Right cardiac atrium (tissue), 5 donors: ENCODE results near the gene MAP3K3. TPM values are rescaled to one million over a fixed set of nuclear protein-coding genes. Genes with fewer than 3 reads are reported as not detected.

Experiments used
- ATAC-seq, 2 donors: fragments of 200-7000 bp; cut with Tn5 transposase; one replicate each; pipeline versions ENCODE4 v1.8.0 to v1.9.1; 2020; ENCODE audit warnings: moderate library complexity in 2 of 2, mild to moderate bottlenecking in 1 of 2
- DNase-seq, 3 donors: peaks; one replicate each; pipeline ENCODE4 v3.0.0-alpha.2; 2020
- H3K27ac ChIP-seq: one replicate; pipeline ENCODE4 v1.5.1; 2013; ENCODE audit warnings: mild to moderate bottlenecking, low read length, control low read depth, moderate library complexity
- H3K27me3 ChIP-seq: one replicate; pipeline ENCODE4 v1.6.1; 2013; ENCODE audit not compliant: control insufficient read depth, insufficient read depth
- H3K4me1 ChIP-seq: one replicate; pipeline ENCODE4 v1.6.1; 2013; ENCODE audit warnings: low read length; ENCODE audit not compliant: control insufficient read depth, insufficient read depth
- H3K4me3 ChIP-seq: one replicate; pipeline ENCODE4 v1.5.1; 2013; ENCODE audit warnings: low read length, control low read depth
- H3K9me3 ChIP-seq: one replicate; pipeline ENCODE4 v1.6.1; 2013; ENCODE audit warnings: low read length; ENCODE audit not compliant: control insufficient read depth
- WGBS: extraction: QIAGEN DNeasy Blood & Tissue Kit; methylation state at CpG from one replicate; pipeline ENCODE4 v1.1.7; 2013; 5-methylcytosine and 5-hydroxymethylcytosine counted together
- intact Hi-C, 4 donors: fragments of 100-400 bp; cut with DNase I; formaldehyde crosslinking; loops; one replicate each; pipeline versions ENCODE4 v1.11.0 to v1.14.0; 2022 to 2023
- polyA plus RNA-seq: library from polyadenylated mRNA; stranded (reverse); fragments of 200-250 nt; gene quantifications from one replicate; pipeline ENCODE4 v1.2.3, GENCODE V29; 2013
- total RNA-seq, 4 donors: library from RNA; stranded (reverse); fragmentation: NEBNext Ultra II Directional; extraction: Animal tissue kit (Norgen Biotek cat#: 25700); gene quantifications; one replicate each; pipeline ENCODE4 v1.2.1, GENCODE V29; 2021
- donor health status: healthy with polysubstance abuse.
- donor health status: DM: no; HTN: yes; CAD: no.
- donor health status: DM: no; HTN: no; CAD: no.
- donor health status: DM: no; HTN: yes; CAD: no; lungs with severe emphysema.
- donor health status: DM: yes; HTN: yes; CAD: no.

Gene MAP3K3
- total and polyA plus RNA-seq, 5 donors, result 32.6 to 51.0 (median 47.5) TPM

- intact Hi-C loops, result no loop called here
- no peak for DNase-seq
- no peak overlapping the region for H3K4me3 ChIP-seq
- no peak overlapping the region for H3K27ac ChIP-seq
- peaks cover 3% of the 10 kb centered on the region for H3K4me1 ChIP-seq
- no peaks in the 10 kb centered on the region for H3K27me3 ChIP-seq
- no peak for ATAC-seq
- 27% methylated on average over 2 of the region's 2 CpGs for WGBS
- no peaks in the 10 kb centered on the region for H3K9me3 ChIP-seq
Measured at GRCh38 chr17:63653050-63653449, 30.8 kb downstream of the MAP3K3 start.

DNA sequence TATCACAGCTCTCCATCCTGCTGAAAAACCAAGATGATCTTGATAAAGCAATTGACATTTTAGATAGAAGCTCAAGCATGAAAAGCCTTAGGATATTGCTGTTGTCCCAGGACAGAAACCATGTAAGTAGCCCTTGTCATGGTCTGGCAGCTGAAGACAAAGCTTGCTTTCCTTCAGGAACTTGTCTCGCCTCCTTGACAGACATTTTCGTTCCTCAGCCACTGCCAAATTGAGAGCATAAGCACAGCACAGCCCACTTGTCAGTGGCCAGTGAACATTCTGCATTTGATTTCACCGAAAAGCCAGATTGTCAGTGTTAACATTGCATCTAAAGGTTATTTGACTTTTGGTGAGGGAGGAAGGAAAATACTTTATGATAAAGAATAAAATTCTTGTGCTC, 35.6 kb downstream of the MAP3K3 start:
- DNase-seq (no peak), ATAC-seq (no peak)
- intact Hi-C loops, result no loop called here
- H3K9me3 ChIP-seq, result no peaks in the 10 kb centered on the region
- no peak overlapping the region for H3K27ac ChIP-seq
- H3K4me3 ChIP-seq, result no peak overlapping the region
- H3K27me3 ChIP-seq, result no peaks in the 10 kb centered on the region
- no peaks in the 10 kb centered on the region for H3K4me1 ChIP-seq
- 65% methylated on average over 3 of the region's 3 CpGs for WGBS

- Histone ChIP-seq H3K9me3 (no peaks in the 10 kb centered on the region), H3K27me3 (no peaks in the 10 kb centered on the region), H3K4me1 (no peaks in the 10 kb centered on the region), H3K4me3 (no peak overlapping the region), H3K27ac (no peak overlapping the region)
- DNase-seq (no peak), ATAC-seq (no peak)
- 64% methylated on average over 1 of the region's 1 CpG for WGBS
- intact Hi-C loops, result no loop called here
Measured at GRCh38 chr17:63658366-63658765, 36.1 kb downstream of the MAP3K3 start.

GRCh38 chr17:63659850-63660249, 37.6 kb downstream of the MAP3K3 start:
- no peak overlapping the region for H3K4me3 ChIP-seq
- no peak for ATAC-seq

GRCh38 chr17:63665527-63666214, 43.5 kb downstream of the MAP3K3 start:
- WGBS, result 46% methylated on average over 5 of the region's 5 CpGs
- Histone ChIP-seq H3K9me3 (no peaks in the 10 kb centered on the region), H3K27ac (peak overlapping the region; percentile 43), H3K27me3 (no peaks in the 10 kb centered on the region), H3K4me1 (peaks cover 1% of the 10 kb centered on the region), H3K4me3 (no peak overlapping the region)
- intact Hi-C loops, result no loop called here
- ATAC-seq (peak; percentile 80 to 86), DNase-seq (no peak)

More at GRCh38 chr17:63659850-63660249, 37.6 kb downstream of the MAP3K3 start:
- Histone ChIP-seq H3K27ac (no peak overlapping the region), H3K27me3 (no peaks in the 10 kb centered on the region), H3K4me1 (no peaks in the 10 kb centered on the region), H3K9me3 (no peaks in the 10 kb centered on the region)
- WGBS, result 93% methylated on average over 3 of the region's 3 CpGs
- DNase-seq, result no peak
- intact Hi-C loops, result no loop called here

- 95% methylated on average over 2 of the region's 2 CpGs for WGBS
- peaks cover 11% of the 10 kb centered on the region for H3K4me1 ChIP-seq
- H3K4me3 ChIP-seq, result no peak overlapping the region
- H3K9me3 ChIP-seq, result no peaks in the 10 kb centered on the region
- H3K27me3 ChIP-seq, result no peaks in the 10 kb centered on the region
- intact Hi-C loops, result no loop called here
- ATAC-seq (no peak), DNase-seq (no peak)
- no peak overlapping the region for H3K27ac ChIP-seq
Measured at GRCh38 chr17:63672856-63673255, 50.6 kb downstream of the MAP3K3 start.

- H3K9me3 ChIP-seq, result no peaks in the 10 kb centered on the region
- H3K27me3 ChIP-seq, result no peaks in the 10 kb centered on the region
- DNase-seq (no peak), ATAC-seq (peak; percentile 73 to 87)
- intact Hi-C loops, result no loop called here
- peak overlapping the region; percentile 37 for H3K4me3 ChIP-seq
- WGBS, result 6% methylated on average over 4 of the region's 4 CpGs
- peak overlapping the region; percentile 88 for H3K27ac ChIP-seq
- peaks cover 11% of the 10 kb centered on the region for H3K4me1 ChIP-seq
Measured at GRCh38 chr17:63675231-63675606, 53.0 kb downstream of the MAP3K3 start.

- 23% methylated on average over 6 of the region's 6 CpGs for WGBS
- H3K4me3 ChIP-seq, result peak overlapping the region; percentile 37
- intact Hi-C loops, result no loop called here
- peak overlapping the region; percentile 88 for H3K27ac ChIP-seq
- H3K9me3 ChIP-seq, result no peaks in the 10 kb centered on the region
- peaks cover 11% of the 10 kb centered on the region for H3K4me1 ChIP-seq
- H3K27me3 ChIP-seq, result no peaks in the 10 kb centered on the region
- ATAC-seq (peak; percentile 95 to 96), DNase-seq (peak; percentile 86 to 92 (median 87))
Measured at GRCh38 chr17:63675607-63676546, 53.7 kb downstream of the MAP3K3 start.

- DNase-seq (no peak), ATAC-seq (no peak)
- Histone ChIP-seq H3K9me3 (no peaks in the 10 kb centered on the region), H3K4me3 (no peak overlapping the region), H3K4me1 (peaks cover 11% of the 10 kb centered on the region), H3K27ac (peak overlapping the region; percentile 88), H3K27me3 (no peaks in the 10 kb centered on the region)
- WGBS, result 41% methylated on average over 3 of the region's 3 CpGs
- intact Hi-C loops, result no loop called here
Measured at GRCh38 chr17:63676584-63676983, 54.4 kb downstream of the MAP3K3 start.

DNA sequence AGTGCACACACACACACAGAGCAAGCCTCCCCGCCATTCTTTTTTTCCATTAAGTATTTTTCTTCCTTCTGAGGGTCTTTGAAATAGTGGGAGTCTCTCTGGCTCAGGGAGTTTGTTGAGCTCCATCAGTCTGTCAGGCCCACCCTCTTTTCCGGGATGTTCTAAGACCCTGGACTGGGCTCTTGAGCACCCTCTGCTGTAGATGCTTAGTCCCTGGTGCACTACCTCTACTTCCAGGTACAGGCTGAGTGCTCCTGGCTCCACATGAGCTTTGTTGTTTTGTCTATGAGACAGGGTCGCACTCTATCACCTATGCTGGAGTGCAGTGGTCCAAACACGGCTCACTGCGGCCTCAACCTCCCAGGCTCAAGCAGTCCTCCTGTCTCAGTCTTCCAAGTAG, 57.0 kb downstream of the MAP3K3 start:
- no peaks in the 10 kb centered on the region for H3K27me3 ChIP-seq
- 94% methylated on average over 5 of the region's 5 CpGs for WGBS
- H3K27ac ChIP-seq, result no peak overlapping the region
- H3K4me3 ChIP-seq, result no peak overlapping the region
- H3K9me3 ChIP-seq, result no peaks in the 10 kb centered on the region
- intact Hi-C loops, result no loop called here
- DNase-seq (no peak), ATAC-seq (no peak)
- H3K4me1 ChIP-seq, result peaks cover 11% of the 10 kb centered on the region

DNA sequence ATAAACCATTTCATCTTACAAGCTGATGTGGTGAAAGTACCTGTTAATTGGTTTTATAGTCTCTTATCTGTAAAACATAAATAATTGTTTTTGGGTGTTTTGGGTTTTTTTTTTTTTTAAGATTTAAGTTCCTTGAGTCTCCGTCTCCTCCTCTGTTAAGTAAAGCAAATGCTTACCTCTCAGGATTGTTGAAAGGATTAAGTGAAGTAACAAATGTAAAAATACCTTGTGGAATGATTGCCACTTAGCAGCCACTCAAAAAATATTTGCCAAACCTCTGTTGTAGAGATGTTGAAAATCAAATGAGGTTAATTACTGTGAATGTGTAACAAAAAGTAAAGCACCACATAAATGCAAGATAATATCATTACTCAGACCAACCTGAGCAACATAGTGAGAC, 58.5 kb downstream of the MAP3K3 start:
- no peak overlapping the region for H3K4me3 ChIP-seq
- DNase-seq, result no peak
- no peaks in the 10 kb centered on the region for H3K27me3 ChIP-seq
- intact Hi-C loops, result no loop called here
- H3K9me3 ChIP-seq, result no peaks in the 10 kb centered on the region
- no peak overlapping the region for H3K27ac ChIP-seq
- peaks cover 8% of the 10 kb centered on the region for H3K4me1 ChIP-seq
- 92% methylated on average over 1 of the region's 1 CpG for WGBS
- no peak for ATAC-seq
